ENCODE measurements around the gene RNF169. TPM values are rescaled to one million over a fixed set of nuclear protein-coding genes. Genes with fewer than 3 reads are reported as not detected.

The RNF169 gene
- total RNA-seq, 1 experiment from 2014 or later: 13.0 TPM

DNA sequence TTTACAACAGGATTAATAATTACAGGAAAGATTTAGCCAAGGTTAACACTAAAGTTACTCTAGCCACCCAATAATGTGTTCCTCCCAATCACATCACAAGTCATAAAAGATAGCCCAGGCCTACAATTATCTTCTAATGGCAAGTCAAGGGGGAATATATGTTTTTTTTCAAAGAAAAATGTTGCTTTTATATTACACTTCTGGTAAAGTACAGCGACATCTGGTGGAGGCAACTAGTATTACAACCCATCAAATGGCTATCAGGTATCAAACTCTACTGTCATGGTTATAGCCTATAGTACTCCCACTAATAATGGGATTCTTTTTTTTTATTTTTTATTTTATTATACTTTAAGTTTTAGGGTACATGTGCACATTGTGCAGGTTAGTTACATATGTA lies 128.5 kb downstream of the RNF169 start:
- no peak overlapping the region for H2BK12ac ChIP-seq (ENCODE audit: insufficient read length, low read depth, low read length)
- H3K23me2 ChIP-seq (ENCODE audit: insufficient read length, low read depth, low read length, poor library complexity, severe bottlenecking): no peaks in the 10 kb centered on the region
- TF ChIP-seq CTCF (conservative IDR thresholded peaks at IDR 0.05): peak; percentile 73
- no peak overlapping the region for H3K9ac ChIP-seq (ENCODE audit: extremely low read depth, insufficient read length, low read length)
- no peak overlapping the region for H3T11ph ChIP-seq (ENCODE audit: low read length)
- no peak overlapping the region for H4K8ac ChIP-seq (replicated peaks; ENCODE audit: insufficient read length, low read depth, low read length)
- no peaks in the 10 kb centered on the region for H3K4me1 ChIP-seq (ENCODE audit: insufficient read depth, low read length)
- H3K14ac ChIP-seq (ENCODE audit: insufficient read depth, low read length): no peak overlapping the region
- H3K23ac ChIP-seq (ENCODE audit: insufficient read length, low read depth, low read length): no peak overlapping the region
- no CpG with 5 or more reads among the region's 1 CpG for WGBS (ENCODE audit: extremely low coverage, insufficient read length, low lambda C conversion rate)
- no peaks in the 10 kb centered on the region for H3K79me1 ChIP-seq (ENCODE audit: insufficient read depth, low read depth, low read length, poor library complexity, severe bottlenecking)
- no peaks in the 10 kb centered on the region for H3K27me3 ChIP-seq (ENCODE audit: insufficient read depth, low read length)
- H2BK20ac ChIP-seq (ENCODE audit: low read depth, low read length, poor library complexity, severe bottlenecking): no peak overlapping the region
- peaks cover 8% of the 10 kb centered on the region for H3K9me3 ChIP-seq (ENCODE audit: control insufficient read depth, low read depth, low read length)
- no peak overlapping the region for H4K91ac ChIP-seq (ENCODE audit: insufficient read length, low read depth, low read length)
- DNase-seq: no peak
- no peak overlapping the region for H2BK120ac ChIP-seq (ENCODE audit: low read depth, low read length, poor library complexity, severe bottlenecking)
- no peaks in the 10 kb centered on the region for H4K20me1 ChIP-seq (ENCODE audit: control insufficient read depth, insufficient read depth, insufficient read length)
- no peak overlapping the region for H3K18ac ChIP-seq (ENCODE audit: insufficient read length, low read depth, low read length)
- H2BK15ac ChIP-seq (ENCODE audit: low read depth, low read length): no peak overlapping the region
- Mint-ChIP-seq H3K4me3 (no peak overlapping the region), H3K36me3 (ENCODE audit: insufficient read depth in 1 of 3, low read depth in 3 of 3) (peaks cover 38 to 48% (median 42%) of the 10 kb centered on the region in 3 experiments), H3K4me1 (no peaks in the 10 kb centered on the region), H3K27me3 (ENCODE audit: low read depth) (no peaks in the 10 kb centered on the region), H3K27ac (no peak overlapping the region), H3K9me3 (peaks cover 18 to 38% of the 10 kb centered on the region in 2 experiments; a peak in 4 of 5 replicates)
- H4K5ac ChIP-seq (ENCODE audit: insufficient read length, low read depth, low read length): no peak overlapping the region
- H3K4me2 ChIP-seq (ENCODE audit: insufficient read depth, insufficient read length, low read length): no peak overlapping the region
- H3K4ac ChIP-seq (ENCODE audit: low read depth, low read length): no peak overlapping the region
- no peak overlapping the region for H2AFZ ChIP-seq (ENCODE audit: low read length)
- H2AK5ac ChIP-seq (ENCODE audit: insufficient read length, low read length): no peak overlapping the region
- no peak overlapping the region for H2BK5ac ChIP-seq (ENCODE audit: insufficient read length, low read length)
- H3K56ac ChIP-seq (ENCODE audit: insufficient read length, low read depth, low read length): no peak overlapping the region
- H3K27ac ChIP-seq (ENCODE audit: insufficient read length, low read depth, low read length): no peak overlapping the region
- H3K79me2 ChIP-seq (ENCODE audit: insufficient read depth, low read length): no peaks in the 10 kb centered on the region

Small RNA genes lying within 50 kb of the gene (microRNA-seq; reads per million reads assigned to microRNA genes)
- gene MIR4696 (ENCODE audit: borderline microRNAs expressed): not detected

Other genes starting within 250 kb of the RNF169 start
- gene POLD3, start 156.3 kb upstream of the RNF169 start, total RNA-seq (2021): 34.1 and 35.8 TPM in 2 replicates
- 0.33 and 0.39 TPM in 2 replicates for gene CHRDL2, start 17.4 kb upstream of the RNF169 start, total RNA-seq (2021)
- gene XRRA1, start 200.2 kb downstream of the RNF169 start, total RNA-seq (2021): 4.2 and 4.5 TPM in 2 replicates
- 138 and 144 TPM in 2 replicates for gene SPCS2, start 200.4 kb downstream of the RNF169 start, total RNA-seq (2021)
- 15.9 and 16.2 TPM in 2 replicates for gene NEU3, start 240.1 kb downstream of the RNF169 start, total RNA-seq (2021)

Data from H9 (cell line).